Measurements from ENCODE around the gene PPIP5K1. TPM values are rescaled to one million over a fixed set of nuclear protein-coding genes. Genes with fewer than 3 reads are reported as not detected.

Gene PPIP5K1
- total RNA-seq, 1 donor from 2014 or later: 71.0 TPM

DNA sequence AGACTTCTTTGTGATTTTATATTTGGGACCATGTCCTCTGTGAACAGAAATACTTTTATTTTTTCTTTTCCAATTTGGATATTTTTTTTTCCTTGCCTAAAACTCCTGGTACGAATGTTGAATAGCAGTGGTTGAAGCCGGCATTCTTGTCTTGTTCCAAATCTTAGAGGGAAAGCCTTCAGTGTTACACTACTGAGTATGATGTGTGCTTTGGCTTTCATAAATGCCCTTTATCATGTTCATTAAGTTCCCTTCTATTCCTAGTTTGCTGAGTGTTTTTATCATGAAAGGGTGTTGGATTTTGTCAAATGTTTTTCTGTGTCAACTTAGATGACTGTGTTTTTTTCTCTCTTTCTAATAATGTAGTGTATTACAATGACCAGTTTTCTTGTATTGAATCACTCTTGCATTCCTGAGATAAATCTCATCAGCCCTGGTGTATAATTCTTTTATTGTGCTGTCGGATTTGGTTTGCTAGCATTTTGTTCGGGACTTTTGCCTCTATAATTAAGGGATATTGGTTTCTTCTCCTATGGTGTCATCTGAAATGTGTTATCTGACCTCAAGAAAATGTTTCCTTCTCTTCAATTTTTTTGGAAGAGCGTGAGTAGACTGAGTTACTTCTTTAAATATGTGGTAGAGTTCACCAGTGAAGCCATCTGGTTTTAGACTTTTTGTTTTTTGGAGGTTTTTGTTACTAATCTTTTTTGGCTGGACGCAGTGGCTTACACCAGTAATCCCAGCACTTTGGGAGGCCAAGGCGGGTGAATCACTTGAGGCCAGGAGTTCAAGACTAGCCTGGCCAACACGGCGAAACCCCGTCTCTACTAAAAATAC, 39.3 kb downstream of the PPIP5K1 start:
- ChIA-PET POLR2A (no interaction called here), CTCF (no interaction called here)
- Mint-ChIP-seq H3K27ac (no peak overlapping the region), H3K27me3 (no peaks in the 10 kb centered on the region), H3K36me3 (ENCODE audit: low read depth) (peaks cover 31% of the 10 kb centered on the region), H3K4me3 (no peak overlapping the region), H3K9me3 (no peaks in the 10 kb centered on the region), H3K4me1 (no peaks in the 10 kb centered on the region)
- ATAC-seq (ENCODE audit: low read depth) (no peak), DNase-seq (no peak)
- intact Hi-C loops (cut with micrococcal nuclease): no loop called here
- TF ChIP-seq, protein P1, sequence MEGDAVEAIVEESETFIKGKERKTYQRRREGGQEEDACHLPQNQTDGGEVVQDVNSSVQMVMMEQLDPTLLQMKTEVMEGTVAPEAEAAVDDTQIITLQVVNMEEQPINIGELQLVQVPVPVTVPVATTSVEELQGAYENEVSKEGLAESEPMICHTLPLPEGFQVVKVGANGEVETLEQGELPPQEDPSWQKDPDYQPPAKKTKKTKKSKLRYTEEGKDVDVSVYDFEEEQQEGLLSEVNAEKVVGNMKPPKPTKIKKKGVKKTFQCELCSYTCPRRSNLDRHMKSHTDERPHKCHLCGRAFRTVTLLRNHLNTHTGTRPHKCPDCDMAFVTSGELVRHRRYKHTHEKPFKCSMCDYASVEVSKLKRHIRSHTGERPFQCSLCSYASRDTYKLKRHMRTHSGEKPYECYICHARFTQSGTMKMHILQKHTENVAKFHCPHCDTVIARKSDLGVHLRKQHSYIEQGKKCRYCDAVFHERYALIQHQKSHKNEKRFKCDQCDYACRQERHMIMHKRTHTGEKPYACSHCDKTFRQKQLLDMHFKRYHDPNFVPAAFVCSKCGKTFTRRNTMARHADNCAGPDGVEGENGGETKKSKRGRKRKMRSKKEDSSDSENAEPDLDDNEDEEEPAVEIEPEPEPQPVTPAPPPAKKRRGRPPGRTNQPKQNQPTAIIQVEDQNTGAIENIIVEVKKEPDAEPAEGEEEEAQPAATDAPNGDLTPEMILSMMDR (IDR thresholded peaks at IDR 0.05): no peak

DNA sequence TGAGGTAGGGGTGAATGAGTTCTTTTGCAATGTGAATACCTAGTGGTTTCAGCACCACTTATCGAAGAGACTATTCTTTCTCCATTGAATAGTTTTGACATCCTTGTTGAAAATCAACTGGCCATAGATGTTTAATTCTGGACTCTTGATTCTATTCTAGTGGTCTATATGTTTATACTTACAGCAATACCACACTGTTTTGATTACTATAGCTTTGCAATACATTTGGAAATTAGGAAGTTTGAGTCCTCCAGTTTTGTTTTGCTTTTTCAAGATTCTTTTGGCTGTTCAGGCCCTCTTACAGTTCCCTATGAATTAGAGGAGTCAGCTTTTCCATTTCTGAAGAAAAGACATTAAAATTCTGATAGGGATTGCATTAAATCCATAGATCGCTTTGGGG, 42.5 kb downstream of the PPIP5K1 start:
- POLR2A ChIA-PET: no interaction called here
- CTCF ChIA-PET: no interaction called here
- ATAC-seq (ENCODE audit: low read depth) (no peak), DNase-seq (no peak)
- Mint-ChIP-seq H3K27ac (no peak overlapping the region), H3K4me3 (no peak overlapping the region), H3K9me3 (no peaks in the 10 kb centered on the region), H3K36me3 (ENCODE audit: low read depth) (peaks cover 21% of the 10 kb centered on the region), H3K27me3 (no peaks in the 10 kb centered on the region), H3K4me1 (no peaks in the 10 kb centered on the region)
- TF ChIP-seq, protein P1 (IDR thresholded peaks at IDR 0.05): no peak
- intact Hi-C loops (cut with micrococcal nuclease): no loop called here

DNA sequence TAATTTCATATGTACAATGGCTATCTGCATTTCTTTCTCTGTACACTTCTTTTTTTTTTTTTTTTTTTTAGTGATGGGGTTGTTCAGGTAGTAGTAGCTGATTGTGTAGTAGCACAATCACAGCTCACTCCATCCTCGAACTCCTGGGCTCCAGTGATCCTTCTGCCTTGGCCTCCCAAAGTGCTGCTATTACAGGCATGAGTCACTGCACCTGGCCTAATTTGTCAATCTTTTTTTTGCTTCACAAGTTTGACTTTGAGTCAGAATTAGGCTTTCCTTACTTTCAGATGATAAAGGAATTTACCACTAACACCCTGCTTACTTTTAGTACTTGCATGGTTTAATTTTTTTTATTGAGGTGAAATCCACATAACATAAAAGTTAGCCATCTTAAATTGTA, 44.6 kb downstream of the PPIP5K1 start:
- intact Hi-C loops (cut with micrococcal nuclease): no loop called here
- H3K9me3 Mint-ChIP-seq: no peaks in the 10 kb centered on the region
- no peak overlapping the region for H3K4me3 Mint-ChIP-seq
- H3K4me1 Mint-ChIP-seq: no peaks in the 10 kb centered on the region
- no peak overlapping the region for H3K27ac Mint-ChIP-seq
- no peaks in the 10 kb centered on the region for H3K27me3 Mint-ChIP-seq
- no peak for ATAC-seq (ENCODE audit: low read depth)
- no peak for DNase-seq
- peaks cover 12% of the 10 kb centered on the region for H3K36me3 Mint-ChIP-seq (ENCODE audit: low read depth)
- CTCF ChIA-PET: no interaction called here
- POLR2A ChIA-PET: interaction anchor here (0.6 kb wide), 1 partner anchor 13 kb away, joined by 5 read pairs; no protein-coding TSS in a partner anchor
- TF ChIP-seq, protein P1 (IDR thresholded peaks at IDR 0.05): no peak

DNA sequence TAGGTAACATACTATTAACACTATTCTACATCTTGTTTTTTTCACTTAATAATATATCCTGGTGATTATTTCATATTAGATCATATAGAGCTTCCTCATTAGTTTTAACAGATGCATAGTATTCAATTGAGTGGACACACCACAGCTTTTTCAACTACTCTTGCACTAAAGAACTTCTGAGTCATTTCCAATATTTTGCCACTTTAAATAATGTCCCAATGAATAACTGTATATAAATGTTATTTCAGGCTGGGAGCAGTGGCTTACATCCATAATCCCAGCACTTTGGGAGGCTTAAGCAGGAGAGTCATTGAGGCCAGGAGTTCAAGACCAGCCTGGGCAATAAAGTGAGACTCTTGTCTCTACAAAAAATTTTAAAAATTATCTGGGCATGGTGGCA, 45.7 kb downstream of the PPIP5K1 start:
- TF ChIP-seq, protein P1 (IDR thresholded peaks at IDR 0.05): no peak
- H3K9me3 Mint-ChIP-seq: no peaks in the 10 kb centered on the region
- POLR2A ChIA-PET: no interaction called here
- H3K27me3 Mint-ChIP-seq: no peaks in the 10 kb centered on the region
- H3K27ac Mint-ChIP-seq: no peak overlapping the region
- no peak for DNase-seq
- intact Hi-C loops (cut with micrococcal nuclease): no loop called here
- CTCF ChIA-PET: interaction anchor here (0.6 kb wide), 1 partner anchor 733 kb away, joined by 3 read pairs; no protein-coding TSS in a partner anchor
- H3K36me3 Mint-ChIP-seq (ENCODE audit: low read depth): peaks cover 10% of the 10 kb centered on the region
- ATAC-seq (ENCODE audit: low read depth): no peak
- no peaks in the 10 kb centered on the region for H3K4me1 Mint-ChIP-seq
- H3K4me3 Mint-ChIP-seq: no peak overlapping the region

DNA sequence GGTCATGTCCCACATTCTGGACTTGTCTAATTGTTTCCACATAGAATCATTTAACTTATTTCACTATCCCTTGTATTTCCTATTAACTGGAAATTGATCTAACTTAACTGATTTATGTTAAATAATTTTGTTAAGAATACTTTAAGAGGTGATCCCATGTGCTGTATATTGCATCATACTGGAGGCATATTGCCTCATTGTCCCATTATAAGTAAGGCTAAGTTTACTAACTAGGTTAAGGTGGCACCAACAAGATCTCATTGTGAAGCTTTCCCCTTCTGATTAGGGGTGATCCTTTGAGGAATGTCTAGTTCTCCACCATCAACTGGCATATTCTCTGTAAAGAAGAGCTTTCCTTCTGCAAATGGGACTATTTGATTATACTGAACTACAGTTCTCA, 48.2 kb downstream of the PPIP5K1 start:
- POLR2A ChIA-PET: no interaction called here
- ATAC-seq (ENCODE audit: low read depth): no peak
- H3K27ac Mint-ChIP-seq: no peak overlapping the region
- peaks cover 4% of the 10 kb centered on the region for H3K36me3 Mint-ChIP-seq (ENCODE audit: low read depth)
- CTCF ChIA-PET: no interaction called here
- no peaks in the 10 kb centered on the region for H3K27me3 Mint-ChIP-seq
- H3K4me3 Mint-ChIP-seq: no peak overlapping the region
- H3K9me3 Mint-ChIP-seq: no peaks in the 10 kb centered on the region
- intact Hi-C loops (cut with micrococcal nuclease): no loop called here
- TF ChIP-seq, protein P1 (IDR thresholded peaks at IDR 0.05): no peak
- no peaks in the 10 kb centered on the region for H3K4me1 Mint-ChIP-seq
- no peak for DNase-seq
